ENCODE measurements around the gene MIEF2.
"Not testable (repeated sequence)": the region's sequence is repeated elsewhere in the genome, so short reads cannot be mapped to it uniquely, and the experiment has no call there.

MIEF2 gene

GRCh38 chr17:18260332-18261145 is at the start of gene MIEF2:
TSS of gene MIEF2 (plus strand) at chr17:18260662. CDS start at chr17:18262721, 2,059 bp downstream.
- DNase-seq (ENCODE audit: low spot score), result peak; percentile 95

- no peak for DNase-seq (ENCODE audit: low spot score)
These were observed 46.7 kb upstream of the MIEF2 start for GRCh38 chr17:18213666-18214270.

GRCh38 chr17:18216906-18217305 is 43.6 kb upstream of the MIEF2 start:
- not testable (repeated sequence) for DNase-seq (ENCODE audit: low spot score)

- DNase-seq (ENCODE audit: low spot score), result peak; percentile 78
These were observed 42.9 kb upstream of the MIEF2 start for GRCh38 chr17:18217412-18218015.

GRCh38 chr17:18218756-18219415 is 41.6 kb upstream of the MIEF2 start:
- DNase-seq (ENCODE audit: low spot score), result no peak

GRCh38 chr17:18224053-18224386 is 36.4 kb upstream of the MIEF2 start:
- no peak for DNase-seq (ENCODE audit: low spot score)

GRCh38 chr17:18224387-18225120 is 35.9 kb upstream of the MIEF2 start:
- DNase-seq (ENCODE audit: low spot score), result no peak

- DNase-seq (ENCODE audit: low spot score), result peak; percentile 96
These were observed 35.3 kb upstream of the MIEF2 start, which contains the start of gene LLGL1 for GRCh38 chr17:18225121-18225641. TSS of gene LLGL1 (plus strand) at chr17:18225635. CDS start at chr17:18225683, 48 bp downstream.

GRCh38 chr17:18225642-18226283 is 34.7 kb upstream of the MIEF2 start:
- DNase-seq (ENCODE audit: low spot score), result no peak

- DNase-seq (ENCODE audit: low spot score), result no peak
These were observed 34.0 kb upstream of the MIEF2 start for GRCh38 chr17:18226284-18226945.

GRCh38 chr17:18227635-18228034 is 32.8 kb upstream of the MIEF2 start:
- no peak for DNase-seq (ENCODE audit: low spot score)

- no peak for DNase-seq (ENCODE audit: low spot score)
These were observed 32.2 kb upstream of the MIEF2 start for GRCh38 chr17:18228176-18228682.

- no peak for DNase-seq (ENCODE audit: low spot score)
These were observed 31.2 kb upstream of the MIEF2 start for GRCh38 chr17:18229254-18229653.

GRCh38 chr17:18229771-18230170 is 30.7 kb upstream of the MIEF2 start:
- DNase-seq (ENCODE audit: low spot score), result no peak

GRCh38 chr17:18230288-18231141 is 29.9 kb upstream of the MIEF2 start:
- DNase-seq (ENCODE audit: low spot score), result no peak

- no peak for DNase-seq (ENCODE audit: low spot score)
These were observed 29.3 kb upstream of the MIEF2 start for GRCh38 chr17:18231164-18231563.

GRCh38 chr17:18233803-18234518 is 26.5 kb upstream of the MIEF2 start:
- DNase-seq (ENCODE audit: low spot score), result no peak

- no peak for DNase-seq (ENCODE audit: low spot score)
These were observed 25.5 kb upstream of the MIEF2 start for GRCh38 chr17:18234853-18235380.

Measured in activated CD4-positive, alpha-beta T cell treated with anti-CD3 and anti-CD28 coated beads, Interleukin-2, Interleukin-4, amounts not matched to agents 100 ng/mL and 50 ng/mL, durations not matched to agents 16 hours and 8 hours (primary cell).